ENCODE measurements around the gene NUDT14. TPM values are rescaled to one million over a fixed set of nuclear protein-coding genes. Genes with fewer than 3 reads are reported as not detected.

NUDT14 gene
- polyA plus RNA-seq, 3 donors, result 22.0 to 37.4 (median 23.9) TPM

GRCh38 chr14:105203057-105203531 is 22.0 kb upstream of the NUDT14 start:
- Mint-ChIP-seq H3K36me3 (no peaks in the 10 kb centered on the region), H3K4me1 (peaks cover 19% of the 10 kb centered on the region), H3K27ac (no peak overlapping the region), H3K4me3 (no peak overlapping the region), H3K9me3 (peaks cover 0 to 4% (median 0%) of the 10 kb centered on the region in 7 donors), H3K27me3 (ENCODE audit: low read depth in 3 of 3) (peaks cover 38 to 69% (median 38%) of the 10 kb centered on the region in 3 donors)
- Histone ChIP-seq H3K36me3 (replicated peaks in 1 of 2; ENCODE audit: control insufficient read depth in 1 of 2, insufficient read depth in 2 of 2, low read length in 2 of 2) (no peaks in the 10 kb centered on the region), H3K4me2 (replicated peaks; ENCODE audit: extremely low read depth, low read length, poor library complexity, severe bottlenecking) (peak overlapping the region; percentile 14), H3K27me3 (ENCODE audit: control insufficient read depth in 2 of 2, insufficient read depth in 2 of 2, low read length in 2 of 2) (peaks cover 0 to 52% of the 10 kb centered on the region in 2 donors), H2AFZ (ENCODE audit: insufficient read depth, low read depth, low read length, poor library complexity, severe bottlenecking) (peak overlapping the region; percentile 35), H3K9ac (ENCODE audit: insufficient read depth, low read length, poor library complexity, severe bottlenecking) (no peak overlapping the region), H3K4me1 (ENCODE audit: control insufficient read depth in 1 of 2, insufficient read depth in 2 of 2, low read length in 2 of 2) (peaks cover 21 to 25% of the 10 kb centered on the region in 2 donors), H3K4me3 (replicated peaks in 1 of 3; ENCODE audit: low read depth in 2 of 3, low read length in 3 of 3) (no peak overlapping the region), H3K27ac (ENCODE audit: low read depth in 1 of 2, low read length in 2 of 2) (no peak overlapping the region), H3K79me2 (ENCODE audit: insufficient read depth, low read length) (no peaks in the 10 kb centered on the region), H4K20me1 (ENCODE audit: insufficient read depth, low read length) (no peaks in the 10 kb centered on the region), H3K9me3 (replicated peaks in 1 of 2; ENCODE audit: control insufficient read depth in 1 of 2, insufficient read depth in 1 of 2, low read length in 2 of 2) (no peaks in the 10 kb centered on the region)
- TF ChIP-seq, protein P1, sequence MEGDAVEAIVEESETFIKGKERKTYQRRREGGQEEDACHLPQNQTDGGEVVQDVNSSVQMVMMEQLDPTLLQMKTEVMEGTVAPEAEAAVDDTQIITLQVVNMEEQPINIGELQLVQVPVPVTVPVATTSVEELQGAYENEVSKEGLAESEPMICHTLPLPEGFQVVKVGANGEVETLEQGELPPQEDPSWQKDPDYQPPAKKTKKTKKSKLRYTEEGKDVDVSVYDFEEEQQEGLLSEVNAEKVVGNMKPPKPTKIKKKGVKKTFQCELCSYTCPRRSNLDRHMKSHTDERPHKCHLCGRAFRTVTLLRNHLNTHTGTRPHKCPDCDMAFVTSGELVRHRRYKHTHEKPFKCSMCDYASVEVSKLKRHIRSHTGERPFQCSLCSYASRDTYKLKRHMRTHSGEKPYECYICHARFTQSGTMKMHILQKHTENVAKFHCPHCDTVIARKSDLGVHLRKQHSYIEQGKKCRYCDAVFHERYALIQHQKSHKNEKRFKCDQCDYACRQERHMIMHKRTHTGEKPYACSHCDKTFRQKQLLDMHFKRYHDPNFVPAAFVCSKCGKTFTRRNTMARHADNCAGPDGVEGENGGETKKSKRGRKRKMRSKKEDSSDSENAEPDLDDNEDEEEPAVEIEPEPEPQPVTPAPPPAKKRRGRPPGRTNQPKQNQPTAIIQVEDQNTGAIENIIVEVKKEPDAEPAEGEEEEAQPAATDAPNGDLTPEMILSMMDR (IDR thresholded peaks at IDR 0.05), result peak; percentile 98
- 10% methylated on average over 18 of the region's 18 CpGs for WGBS (ENCODE audit: insufficient coverage)
- intact Hi-C loops (cut with micrococcal nuclease), result loop anchor here (2.0 to 5.0 kb wide), 2 partner anchors 150 to 324 kb away; partner anchors contain the start of gene TMEM121 (in 1 of the 2)
- peak; percentile 42 to 59 (median 57) for DNase-seq

DNA sequence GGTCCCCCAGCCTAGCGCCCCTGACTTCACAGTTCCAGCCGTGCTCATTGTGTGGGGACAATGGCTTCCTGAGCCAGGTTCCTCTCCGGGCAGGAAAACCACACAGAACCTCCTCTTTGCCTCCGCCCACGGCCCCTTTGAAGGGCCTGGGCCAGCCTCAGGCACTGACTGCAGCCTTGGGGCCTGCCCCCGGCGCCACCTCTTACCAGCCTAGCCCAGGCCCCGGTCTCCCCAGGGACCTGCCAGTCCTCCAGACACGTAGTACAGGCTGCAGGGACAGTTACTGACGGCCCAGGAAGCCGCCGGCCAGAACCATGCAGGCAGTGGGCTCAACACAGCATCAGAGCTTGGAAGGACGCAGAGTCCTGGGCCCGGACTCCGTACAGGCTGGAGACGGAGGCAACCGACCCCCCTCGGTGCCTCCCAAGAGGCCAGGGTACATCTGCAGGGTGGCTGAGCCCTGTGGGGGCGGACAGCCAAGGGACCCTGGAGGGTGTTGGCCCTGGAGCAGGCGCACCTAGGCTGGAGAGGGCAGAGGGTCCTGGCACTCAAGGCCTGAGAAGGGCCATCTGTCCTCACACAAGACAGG is 20.9 kb upstream of the NUDT14 start:
- peak overlapping the region in 2 of 3 experiments; percentile 20 to 58 for H3K4me3 ChIP-seq (replicated peaks in 1 of 3; ENCODE audit: low read depth in 2 of 3, low read length in 3 of 3)
- H3K4me1 ChIP-seq (ENCODE audit: control insufficient read depth in 1 of 2, insufficient read depth in 2 of 2, low read length in 2 of 2), result peaks cover 21 to 25% of the 10 kb centered on the region in 2 donors
- TF ChIP-seq, protein P1 (IDR thresholded peaks at IDR 0.05), result no peak
- H3K36me3 ChIP-seq (replicated peaks in 1 of 2; ENCODE audit: control insufficient read depth in 1 of 2, insufficient read depth in 2 of 2, low read length in 2 of 2), result no peaks in the 10 kb centered on the region
- H3K9ac ChIP-seq (ENCODE audit: insufficient read depth, low read length, poor library complexity, severe bottlenecking), result peak overlapping the region; percentile 38
- no peaks in the 10 kb centered on the region for H3K79me2 ChIP-seq (ENCODE audit: insufficient read depth, low read length)
- peaks cover 4 to 62% of the 10 kb centered on the region in 2 donors for H3K27me3 ChIP-seq (ENCODE audit: control insufficient read depth in 2 of 2, insufficient read depth in 2 of 2, low read length in 2 of 2)
- peak overlapping the region; percentile 79 for H2AFZ ChIP-seq (ENCODE audit: insufficient read depth, low read depth, low read length, poor library complexity, severe bottlenecking)
- WGBS (ENCODE audit: insufficient coverage), result 20% methylated on average over 20 of the region's 20 CpGs
- Mint-ChIP-seq H3K4me1 (peaks cover 19% of the 10 kb centered on the region), H3K36me3 (no peaks in the 10 kb centered on the region), H3K4me3 (peak overlapping the region; percentile 66 to 90), H3K27me3 (ENCODE audit: low read depth in 3 of 3) (peaks cover 47 to 80% (median 48%) of the 10 kb centered on the region in 3 donors), H3K9me3 (peaks cover 0 to 4% (median 0%) of the 10 kb centered on the region in 7 donors), H3K27ac (peak overlapping the region in 2 of 7 donors; percentile 46 to 58)
- H3K9me3 ChIP-seq (replicated peaks in 1 of 2; ENCODE audit: control insufficient read depth in 1 of 2, insufficient read depth in 1 of 2, low read length in 2 of 2), result no peaks in the 10 kb centered on the region
- peak; percentile 37 to 45 (median 39) for DNase-seq
- H3K4me2 ChIP-seq (replicated peaks; ENCODE audit: extremely low read depth, low read length, poor library complexity, severe bottlenecking), result peak overlapping the region; percentile 67
- H4K20me1 ChIP-seq (ENCODE audit: insufficient read depth, low read length), result no peaks in the 10 kb centered on the region
- no peak overlapping the region for H3K27ac ChIP-seq (ENCODE audit: low read depth in 1 of 2, low read length in 2 of 2)
- intact Hi-C loops (cut with micrococcal nuclease), result loop anchor here (2.0 to 5.0 kb wide), 2 partner anchors 151 to 325 kb away; partner anchors contain the start of gene TMEM121 (in 1 of the 2)
